Endodermal cell (in vitro differentiated cells): ENCODE data around the gene ACHE. TPM values are rescaled to one million over a fixed set of nuclear protein-coding genes. Genes with fewer than 3 reads are reported as not detected.
A peak's percentile ranks its signal among the peaks of the same experiment; 100 is the strongest.

Experiments
- DNase-seq: peaks from one replicate; pipeline ENCODE4 v3.0.0-alpha.2; 2017
- H3K27ac ChIP-seq: 2 replicates; pipeline ENCODE4 v1.5.1; 2013; ENCODE audit warnings: mild to moderate bottlenecking, low read depth, low read length, moderate library complexity
- H3K27me3 ChIP-seq: 2 replicates; pipeline ENCODE4 v1.6.1; 2013; ENCODE audit warnings: mild to moderate bottlenecking, low read length, moderate library complexity; ENCODE audit not compliant: insufficient read depth, control insufficient read depth, poor library complexity, severe bottlenecking
- H3K36me3 ChIP-seq: 2 replicates; pipeline ENCODE4 v1.7.0; 2013; ENCODE audit warnings: mild to moderate bottlenecking, low read length, moderate library complexity; ENCODE audit not compliant: control insufficient read depth, insufficient read depth
- H3K4me1 ChIP-seq: one replicate; pipeline ENCODE4 v1.7.0; 2013; ENCODE audit warnings: low read length; ENCODE audit not compliant: control insufficient read depth, insufficient read depth
- H3K4me3 ChIP-seq: 2 replicates; pipeline ENCODE4 v1.5.1; 2013; ENCODE audit warnings: mild to moderate bottlenecking, low read length, moderate library complexity
- H3K9ac ChIP-seq: 2 replicates; pipeline ENCODE4 v1.6.1; 2013; ENCODE audit warnings: mild to moderate bottlenecking, low read length, moderate library complexity; ENCODE audit not compliant: poor library complexity, severe bottlenecking; ENCODE audit errors: extremely low read depth
- H3K9me3 ChIP-seq: 2 replicates; pipeline ENCODE4 v1.6.1; 2013; ENCODE audit warnings: mild to moderate bottlenecking, low read length, moderate library complexity; ENCODE audit not compliant: control insufficient read depth
- H3K27ac Mint-ChIP-seq: 2 replicates; pipeline ENCODE4 v1.8.0; 2020; ENCODE audit warnings: mixed read lengths
- H3K27me3 Mint-ChIP-seq: 2 replicates; pipeline ENCODE4 v1.8.0; 2021; ENCODE audit warnings: mild to moderate bottlenecking, mixed read lengths; ENCODE audit not compliant: insufficient read depth
- H3K36me3 Mint-ChIP-seq: 2 replicates; pipeline ENCODE4 v1.8.0; 2020; ENCODE audit warnings: low read depth, mixed read lengths
- H3K4me1 Mint-ChIP-seq: 2 replicates; pipeline ENCODE4 v1.8.0; 2020; ENCODE audit warnings: mixed read lengths
- H3K4me3 Mint-ChIP-seq: 2 replicates; pipeline ENCODE4 v1.8.0; 2020; ENCODE audit warnings: mild to moderate bottlenecking, moderate library complexity, mixed read lengths
- H3K9me3 Mint-ChIP-seq: 2 replicates; pipeline ENCODE4 v1.8.0; 2020; ENCODE audit warnings: mild to moderate bottlenecking, mixed read lengths
- CTCF ChIP-seq: fragments of 200-600 bp; sonication (generic); conservative IDR thresholded peaks from 2 replicates; pipeline ENCODE4 v1.5.0; 2021; ENCODE audit warnings: antibody characterized with exemption, mild to moderate bottlenecking
- WGBS, 2 experiments: methylation state at CpG; one replicate each; pipeline versions ENCODE4 v1.1.5 to v1.1.7; 2013; ENCODE audit warnings: missing lambda C conversion rate in 2 of 2, mixed read lengths in 1 of 2; ENCODE audit not compliant: insufficient coverage in 1 of 2, insufficient read length in 1 of 2; 5-methylcytosine and 5-hydroxymethylcytosine counted together
- total RNA-seq, 2 donors: library from RNA; stranded (reverse); fragmentation: NEBNext Ultra II Directional in 1 of 2; extraction: Animal tissue kit (Norgen Biotek cat#: 25700) in 1 of 2; gene quantifications; 2 replicates in 1 of 2; 3 replicates in 1 of 2; pipeline ENCODE4 v1.2.1, GENCODE V29; 2021

The ACHE gene
- total RNA-seq, 2 donors from 2014 or later: 2.6 to 13.7 TPM

- no peak for DNase-seq
- H3K4me3 Mint-ChIP-seq: peak overlapping the region; percentile 71
Observed at GRCh38 chr7:100888291-100888987, 7.2 kb downstream of the ACHE start.

DNA sequence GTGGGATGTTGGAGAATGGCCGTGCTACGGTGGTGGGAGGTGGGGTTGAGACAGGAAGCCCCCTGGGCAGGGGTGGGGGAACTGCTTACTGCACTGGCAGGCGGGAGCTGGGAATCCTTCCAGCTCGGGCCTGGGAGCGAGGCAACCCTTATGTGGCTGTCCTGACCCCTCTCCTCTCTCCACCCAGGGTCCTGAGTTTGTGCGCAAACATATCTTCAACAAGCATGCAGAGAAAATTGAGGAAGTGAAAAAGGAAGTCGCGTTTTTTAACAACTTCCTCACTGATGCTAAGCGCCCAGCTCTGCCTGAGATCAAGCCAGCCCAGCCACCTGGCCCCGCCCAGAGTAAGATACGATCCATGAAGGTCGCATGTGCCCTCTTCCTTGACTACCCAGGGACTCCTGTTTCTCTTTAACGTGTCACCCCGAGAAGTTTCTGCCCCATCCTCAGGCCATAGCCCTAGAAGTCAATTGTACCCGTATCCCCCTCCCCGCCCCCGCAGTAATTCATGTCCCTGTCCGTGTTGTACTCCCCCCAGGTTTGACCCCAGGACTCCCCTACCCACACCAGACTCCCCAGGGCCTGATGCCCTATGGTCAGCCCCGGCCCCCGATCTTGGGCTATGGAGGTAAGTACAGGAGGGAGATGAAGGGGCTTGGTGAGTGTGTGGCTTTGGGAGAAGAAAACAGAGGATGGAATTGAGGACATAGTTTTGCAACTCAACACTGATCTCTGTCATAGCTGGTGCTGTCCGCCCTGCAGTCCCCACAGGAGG is 8.0 kb downstream of the ACHE start:
- peaks cover 58% of the 10 kb centered on the region for H3K36me3 Mint-ChIP-seq
- peaks cover 2% of the 10 kb centered on the region for H3K4me1 ChIP-seq
- H3K4me3 ChIP-seq: peak overlapping the region; percentile 79
- no peak for TF ChIP-seq CTCF
- no peaks in the 10 kb centered on the region for H3K27me3 Mint-ChIP-seq
- H3K9ac ChIP-seq: no peak overlapping the region
- DNase-seq: no peak
- H3K9me3 ChIP-seq: no peaks in the 10 kb centered on the region
- WGBS, 2 experiments: 90 to 94% methylated on average over 9 to 21 of the region's 21 CpGs
- peak overlapping the region; percentile 71 for H3K4me3 Mint-ChIP-seq
- H3K9me3 Mint-ChIP-seq: no peaks in the 10 kb centered on the region
- H3K27ac Mint-ChIP-seq: peak overlapping the region; percentile 74
- peaks cover 25% of the 10 kb centered on the region for H3K4me1 Mint-ChIP-seq
- H3K36me3 ChIP-seq: peaks cover 62% of the 10 kb centered on the region
- no peak overlapping the region for H3K27ac ChIP-seq
- H3K27me3 ChIP-seq: no peaks in the 10 kb centered on the region

More at GRCh38 chr7:100888291-100888987, 7.2 kb downstream of the ACHE start:
- Mint-ChIP-seq H3K27me3 (no peaks in the 10 kb centered on the region), H3K4me1 (peaks cover 25% of the 10 kb centered on the region), H3K27ac (peak overlapping the region; percentile 64), H3K9me3 (no peaks in the 10 kb centered on the region), H3K36me3 (peaks cover 53% of the 10 kb centered on the region)
- Histone ChIP-seq H3K27me3 (no peaks in the 10 kb centered on the region), H3K4me1 (peaks cover 2% of the 10 kb centered on the region), H3K27ac (peak overlapping the region; percentile 80), H3K4me3 (peak overlapping the region; percentile 79), H3K36me3 (peaks cover 55% of the 10 kb centered on the region), H3K9me3 (no peaks in the 10 kb centered on the region), H3K9ac (peak overlapping the region; percentile 72)
- no peak for TF ChIP-seq CTCF
- WGBS, 2 experiments: 84 to 88% methylated on average over 15 to 18 of the region's 18 CpGs

DNA sequence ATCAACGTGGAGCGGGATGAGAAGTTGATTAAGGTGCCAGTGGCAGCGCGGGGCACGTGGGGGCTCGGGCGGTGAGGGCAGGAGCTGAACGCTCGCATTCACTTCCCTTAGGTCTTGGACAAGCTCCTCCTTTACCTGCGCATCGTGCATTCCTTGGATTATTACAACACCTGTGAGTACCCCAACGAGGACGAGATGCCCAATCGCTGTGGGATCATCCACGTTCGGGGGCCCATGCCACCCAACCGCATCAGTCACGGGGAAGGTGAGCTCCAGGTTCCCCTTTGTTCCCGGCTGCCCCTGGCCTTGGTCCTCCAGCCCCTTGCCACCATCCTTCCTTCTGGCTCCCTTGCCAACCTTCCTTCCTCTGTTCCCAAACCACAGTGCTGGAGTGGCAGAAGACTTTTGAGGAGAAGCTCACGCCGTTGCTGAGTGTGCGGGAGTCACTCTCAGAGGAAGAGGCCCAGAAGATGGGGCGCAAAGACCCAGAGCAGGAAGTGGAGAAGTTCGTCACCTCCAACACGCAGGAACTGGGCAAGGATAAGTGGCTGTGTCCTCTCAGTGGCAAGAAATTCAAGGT is 8.7 kb downstream of the ACHE start:
- H3K4me3 ChIP-seq: no peak overlapping the region
- no peak for TF ChIP-seq CTCF
- peaks cover 63% of the 10 kb centered on the region for H3K36me3 Mint-ChIP-seq
- WGBS, 2 experiments: 94% methylated on average over 24 to 25 of the region's 25 CpGs
- no peaks in the 10 kb centered on the region for H3K9me3 ChIP-seq
- no peaks in the 10 kb centered on the region for H3K27me3 ChIP-seq
- peaks cover 25% of the 10 kb centered on the region for H3K4me1 Mint-ChIP-seq
- no peaks in the 10 kb centered on the region for H3K27me3 Mint-ChIP-seq
- H3K4me3 Mint-ChIP-seq: peak overlapping the region; percentile 71
- H3K9me3 Mint-ChIP-seq: no peaks in the 10 kb centered on the region
- H3K27ac ChIP-seq: no peak overlapping the region
- peaks cover 2% of the 10 kb centered on the region for H3K4me1 ChIP-seq
- peak overlapping the region; percentile 74 for H3K27ac Mint-ChIP-seq
- H3K9ac ChIP-seq: no peak overlapping the region
- H3K36me3 ChIP-seq: peaks cover 67% of the 10 kb centered on the region
- DNase-seq: no peak
